ENCODE measurements around the gene SUMO2. TPM values are rescaled to one million over a fixed set of nuclear protein-coding genes. Genes with fewer than 3 reads are reported as not detected.

Gene SUMO2
- 100 to 1,000 TPM; 102 to 178 (median 141) TPM for total RNA-seq
- polyA plus RNA-seq = 10 to 100 TPM; 38.1 to 62.6 TPM

DNA sequence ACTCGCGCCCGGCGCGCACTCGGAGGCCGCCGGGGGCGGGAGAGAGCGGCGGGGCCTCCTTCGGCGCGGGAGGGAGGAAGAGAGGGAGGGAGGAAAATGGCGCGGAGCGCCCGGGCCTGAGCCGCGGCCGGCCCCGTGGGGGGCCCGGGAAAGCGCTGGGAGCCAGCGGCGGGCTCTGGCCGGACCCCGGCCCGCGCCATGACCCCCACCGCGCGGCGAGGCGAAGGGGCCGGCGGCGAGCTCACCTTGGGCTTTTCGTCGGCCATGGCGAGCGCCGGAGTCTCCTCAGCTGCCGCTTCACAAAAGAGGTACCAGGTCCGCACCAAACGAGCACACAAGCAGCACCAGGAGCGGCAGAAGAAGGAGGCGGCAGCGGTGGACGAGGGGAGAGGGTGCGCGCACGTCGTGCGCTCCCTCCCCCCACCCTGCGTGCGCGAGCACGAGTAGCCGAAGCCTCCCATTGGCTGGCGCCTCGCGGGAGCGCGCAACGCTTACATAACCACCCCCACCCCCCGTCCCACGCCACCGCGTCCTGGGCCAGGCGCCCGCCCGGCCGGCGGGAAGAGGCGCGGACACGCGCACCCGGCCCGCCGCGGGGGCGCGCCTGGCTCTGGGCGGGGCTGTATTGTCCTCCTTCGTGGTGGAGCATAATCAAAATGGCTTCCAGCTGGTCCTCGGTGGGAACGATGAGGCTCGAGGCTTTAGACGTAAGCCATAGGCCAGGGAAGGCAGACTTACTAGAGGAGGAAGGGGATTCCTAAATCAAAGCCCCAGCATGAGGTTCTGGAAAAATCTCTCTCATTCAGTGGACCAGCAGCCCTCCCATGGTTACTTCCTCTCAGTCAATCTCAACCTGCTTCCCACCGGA lies at the start of gene SUMO2:
Gene SUMO2 (minus strand): TSS at position 391 of the 868 bp plus-strand sequence. CDS start 125 bp downstream, at position 266.
- FAIRE-seq = no peak
- no peaks in the 10 kb centered on the region for H3K9me3 ChIP-seq
- DNase-seq = peak; percentile 92 to 99 (median 96)
- peaks cover 0 to 6% (median 0%) of the 10 kb centered on the region in 3 donors for H3K36me3 ChIP-seq
- H3K4me3 ChIP-seq = peak within 1 kb of the TSS; percentile 87 to 97 (median 92)
- intact Hi-C loops (cut with DNase I) = loop anchor here in 1 of 3 donors (10.0 kb wide), 1 partner anchor 68 kb away; no protein-coding TSS in a partner anchor
- TF ChIP-seq, protein P1, sequence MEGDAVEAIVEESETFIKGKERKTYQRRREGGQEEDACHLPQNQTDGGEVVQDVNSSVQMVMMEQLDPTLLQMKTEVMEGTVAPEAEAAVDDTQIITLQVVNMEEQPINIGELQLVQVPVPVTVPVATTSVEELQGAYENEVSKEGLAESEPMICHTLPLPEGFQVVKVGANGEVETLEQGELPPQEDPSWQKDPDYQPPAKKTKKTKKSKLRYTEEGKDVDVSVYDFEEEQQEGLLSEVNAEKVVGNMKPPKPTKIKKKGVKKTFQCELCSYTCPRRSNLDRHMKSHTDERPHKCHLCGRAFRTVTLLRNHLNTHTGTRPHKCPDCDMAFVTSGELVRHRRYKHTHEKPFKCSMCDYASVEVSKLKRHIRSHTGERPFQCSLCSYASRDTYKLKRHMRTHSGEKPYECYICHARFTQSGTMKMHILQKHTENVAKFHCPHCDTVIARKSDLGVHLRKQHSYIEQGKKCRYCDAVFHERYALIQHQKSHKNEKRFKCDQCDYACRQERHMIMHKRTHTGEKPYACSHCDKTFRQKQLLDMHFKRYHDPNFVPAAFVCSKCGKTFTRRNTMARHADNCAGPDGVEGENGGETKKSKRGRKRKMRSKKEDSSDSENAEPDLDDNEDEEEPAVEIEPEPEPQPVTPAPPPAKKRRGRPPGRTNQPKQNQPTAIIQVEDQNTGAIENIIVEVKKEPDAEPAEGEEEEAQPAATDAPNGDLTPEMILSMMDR (IDR thresholded peaks at IDR 0.05) = peak; percentile 12 to 37 (median 23)
- H3K4me1 ChIP-seq = peaks cover 0 to 13% (median 4%) of the 10 kb centered on the region in 3 donors
- 1% methylated on average over 75 to 92 of the region's 92 CpGs for WGBS, 2 donors
- H3K27ac ChIP-seq = peak within 1 kb of the TSS; percentile 95 to 99 (median 98)
- no peaks in the 10 kb centered on the region for H3K27me3 ChIP-seq
- peak; percentile 93 to 96 (median 94) for ATAC-seq

DNA sequence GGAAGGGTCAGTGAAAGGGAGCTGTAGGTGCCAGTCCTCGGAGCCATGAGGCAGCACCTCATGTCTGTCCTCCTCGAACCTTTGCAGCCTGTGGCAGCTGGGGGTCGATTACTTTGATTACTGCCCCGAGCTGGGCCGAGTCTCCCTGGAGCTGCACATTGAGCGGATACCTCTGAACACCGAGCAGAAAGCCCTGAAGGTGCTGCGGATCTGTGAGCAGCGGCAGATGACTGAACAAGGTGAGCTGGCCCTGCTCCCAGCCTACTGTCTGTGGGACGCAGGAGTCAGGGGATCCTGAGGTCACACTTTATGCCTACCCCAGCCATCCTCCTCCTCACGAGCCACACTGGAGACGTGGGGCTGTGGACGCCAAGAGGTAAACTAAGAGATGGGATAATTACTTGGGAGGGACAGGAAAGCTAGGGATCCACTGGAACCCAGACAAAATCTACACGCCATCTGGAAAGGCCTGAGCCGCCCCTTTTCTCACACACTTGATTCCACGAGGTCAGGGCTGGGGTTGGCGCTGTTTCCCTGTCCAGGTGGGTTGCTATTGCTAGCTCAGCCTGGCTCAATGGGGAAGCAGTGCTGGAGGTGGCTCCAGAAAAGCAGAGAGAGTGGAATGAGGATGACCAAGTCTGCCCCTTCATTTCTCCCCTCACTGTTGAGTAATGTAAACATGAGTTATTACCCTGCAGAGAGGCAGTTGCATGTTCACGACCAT lies 49.1 kb upstream of the SUMO2 start:
- intact Hi-C loops (cut with DNase I) = no loop called here
- no peak for ATAC-seq
- H3K4me1 ChIP-seq = no peaks in the 10 kb centered on the region
- H3K36me3 ChIP-seq = peaks cover 0 to 46% (median 16%) of the 10 kb centered on the region in 3 donors
- H3K27ac ChIP-seq = no peak overlapping the region
- no peak for FAIRE-seq
- H3K9me3 ChIP-seq = no peaks in the 10 kb centered on the region
- WGBS, 2 donors = 88 to 94% methylated on average over 18 of the region's 18 CpGs
- no peak for DNase-seq
- H3K4me3 ChIP-seq = no peak overlapping the region
- TF ChIP-seq, protein P1 (IDR thresholded peaks at IDR 0.05) = no peak
- no peaks in the 10 kb centered on the region for H3K27me3 ChIP-seq

DNA sequence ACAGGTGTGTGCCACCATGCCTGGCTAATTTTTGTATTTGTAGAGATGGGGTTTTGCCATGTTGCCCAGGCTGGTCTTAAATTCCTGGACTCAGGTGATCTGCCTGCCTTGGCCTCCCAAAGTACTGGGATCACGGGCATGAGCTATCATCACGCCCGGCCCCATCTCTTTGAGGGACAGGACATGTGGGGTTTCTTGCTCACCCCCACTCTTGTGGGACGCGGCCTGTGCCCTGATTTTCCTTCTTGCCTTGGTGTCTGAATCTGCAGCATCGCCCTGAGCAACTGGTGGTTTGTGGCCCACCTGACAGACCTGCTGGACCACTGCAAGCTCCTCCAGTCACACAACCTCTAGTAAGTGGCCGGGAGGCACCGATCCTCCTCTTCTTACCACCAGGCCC lies 48.3 kb upstream of the SUMO2 start:
- TF ChIP-seq, protein P1 (IDR thresholded peaks at IDR 0.05) = no peak
- ATAC-seq (no peak), DNase-seq (no peak), FAIRE-seq (no peak)
- WGBS, 2 donors = 88 to 97% methylated on average over 8 of the region's 8 CpGs
- Histone ChIP-seq H3K36me3 (peaks cover 0 to 46% (median 19%) of the 10 kb centered on the region in 3 donors), H3K27ac (no peak overlapping the region), H3K27me3 (no peaks in the 10 kb centered on the region), H3K4me3 (no peak overlapping the region), H3K9me3 (no peaks in the 10 kb centered on the region), H3K4me1 (no peaks in the 10 kb centered on the region)
- intact Hi-C loops (cut with DNase I) = no loop called here

DNA sequence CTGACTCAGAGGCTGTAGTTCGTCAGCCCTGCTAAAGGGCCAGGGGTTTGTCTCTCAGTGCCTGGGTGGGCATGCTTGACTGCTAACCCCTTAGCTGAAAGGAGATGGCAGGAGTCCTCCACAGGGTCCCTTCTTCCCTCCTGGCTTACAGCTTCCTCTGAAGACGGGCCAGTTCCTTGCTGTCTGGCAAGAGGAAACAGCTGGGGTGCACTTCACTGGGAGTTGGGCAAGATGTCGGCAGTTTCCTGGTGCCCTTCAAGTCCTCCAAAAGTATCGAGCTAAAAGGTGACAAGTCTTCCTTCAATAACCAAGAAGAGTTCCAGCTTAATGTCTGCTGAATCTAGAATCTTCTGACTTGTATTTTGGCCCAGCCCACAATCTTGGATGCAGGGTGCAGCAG lies 46.1 kb upstream of the SUMO2 start:
- peaks cover 0 to 48% (median 16%) of the 10 kb centered on the region in 3 donors for H3K36me3 ChIP-seq
- 80 to 82% methylated on average over 4 of the region's 4 CpGs for WGBS, 2 donors
- peak overlapping the region in 1 of 4 donors; percentile 17 for H3K27ac ChIP-seq
- no peaks in the 10 kb centered on the region for H3K4me1 ChIP-seq
- TF ChIP-seq, protein P1 (IDR thresholded peaks at IDR 0.05) = no peak
- H3K4me3 ChIP-seq = no peak overlapping the region
- H3K9me3 ChIP-seq = no peaks in the 10 kb centered on the region
- FAIRE-seq = no peak
- DNase-seq = no peak
- H3K27me3 ChIP-seq = no peaks in the 10 kb centered on the region
- peak in 2 of 4 donors; percentile 49 to 51 for ATAC-seq
- intact Hi-C loops (cut with DNase I) = no loop called here
